GM18505 (cell line): ENCODE results near the gene AP1M1.

Source experiments
- ATAC-seq: cut with Tn5 transposase; IDR thresholded peaks from one replicate; pipeline ENCODE4 v1.9.1; 2021; ENCODE audit not compliant: unreplicated experiment
- POLR2A ChIP-seq: IDR thresholded peaks from 4 replicates; pipeline ENCODE4 v1.6.1; 2011; ENCODE audit warnings: borderline replicate concordance; ENCODE audit not compliant: insufficient read depth, insufficient read length; ENCODE audit errors: extremely low read depth

AP1M1 gene

GRCh38 chr19:16259385-16260159, 61.9 kb downstream of the AP1M1 start:
- ATAC-seq, result peak; percentile 66

GRCh38 chr19:16260160-16260811, 62.6 kb downstream of the AP1M1 start:
- ATAC-seq, result no peak

More at GRCh38 chr19:16259385-16260159, 61.9 kb downstream of the AP1M1 start:
- TF ChIP-seq POLR2A, result no peak

GRCh38 chr19:16260812-16261161, 63.1 kb downstream of the AP1M1 start:
- no peak for TF ChIP-seq POLR2A
- ATAC-seq, result no peak

More at GRCh38 chr19:16260160-16260811, 62.6 kb downstream of the AP1M1 start:
- no peak for TF ChIP-seq POLR2A

GRCh38 chr19:16261584-16262368, 64.1 kb downstream of the AP1M1 start:
- no peak for TF ChIP-seq POLR2A
- no peak for ATAC-seq

- ATAC-seq, result no peak
- no peak for TF ChIP-seq POLR2A
These were observed 64.9 kb downstream of the AP1M1 start for GRCh38 chr19:16262618-16263017.

- TF ChIP-seq POLR2A, result no peak
- ATAC-seq, result no peak
These were observed 65.5 kb downstream of the AP1M1 start for GRCh38 chr19:16263141-16263761.

- no peak for ATAC-seq
- TF ChIP-seq POLR2A, result no peak
These were observed 67.5 kb downstream of the AP1M1 start for GRCh38 chr19:16265205-16265604.

- no peak for TF ChIP-seq POLR2A
- no peak for ATAC-seq
These were observed 68.3 kb downstream of the AP1M1 start for GRCh38 chr19:16265890-16266585.

GRCh38 chr19:16266586-16266942, 68.9 kb downstream of the AP1M1 start:
- TF ChIP-seq POLR2A, result no peak
- no peak for ATAC-seq

- ATAC-seq, result no peak
- no peak for TF ChIP-seq POLR2A
These were observed 71.1 kb downstream of the AP1M1 start for GRCh38 chr19:16268676-16269319.

GRCh38 chr19:16272945-16273344, 75.2 kb downstream of the AP1M1 start:
- TF ChIP-seq POLR2A, result no peak
- no peak for ATAC-seq

GRCh38 chr19:16274447-16274846, 76.7 kb downstream of the AP1M1 start:
- no peak for TF ChIP-seq POLR2A
- ATAC-seq, result no peak
